Measurements from ENCODE around the gene SORBS1.

Gene SORBS1

GRCh38 chr10:95443636-95444035 is 117.5 kb downstream of the SORBS1 start:
- CTCF ChIA-PET: interaction anchor here (1.1 to 10.1 kb wide), 5 partner anchors 13 to 158 kb away, joined by 3 to 100 read pairs (median 5); no protein-coding TSS in a partner anchor
- Histone ChIP-seq H3K27ac (ENCODE audit: extremely low read depth, low read depth, low read length) (no peak overlapping the region), H3K4me1 (ENCODE audit: control insufficient read depth, insufficient read depth, low read length) (peaks cover 4% of the 10 kb centered on the region; the same call in 1 of the 2 replicates), H3K36me3 (ENCODE audit: control insufficient read depth in 2 of 2, insufficient read depth in 1 of 2, low read length in 2 of 2) (no peaks in the 10 kb centered on the region), H3K4me3 (ENCODE audit: low read depth, low read length) (no peak overlapping the region), H3K9me3 (ENCODE audit: control insufficient read depth, insufficient read depth, low read depth, low read length) (no peaks in the 10 kb centered on the region)
- TF ChIP-seq ZNF837 (tag by site-specific recombination; IDR thresholded peaks at IDR 0.05) (no peak), ZNF660 (tag by site-specific recombination; IDR thresholded peaks at IDR 0.05) (no peak), ZNF133 (tag by site-specific recombination; IDR thresholded peaks at IDR 0.05) (no peak), ZBTB11 (tag by site-specific recombination; conservative IDR thresholded peaks at IDR 0.05; ENCODE audit: low read depth) (no peak), ZNF221 (tag by site-specific recombination; IDR thresholded peaks at IDR 0.05; ENCODE audit: borderline replicate concordance) (no peak), EGR2 (tag by site-specific recombination; IDR thresholded peaks at IDR 0.05; ENCODE audit: low read depth) (no peak), SETDB1 (IDR thresholded peaks at IDR 0.05; ENCODE audit: insufficient read length, low read length) (no peak), ZNF596 (tag by site-specific recombination; IDR thresholded peaks at IDR 0.05) (no peak), ZNF692 (tag by site-specific recombination; IDR thresholded peaks at IDR 0.05) (no peak), ZNF280D (tag by site-specific recombination; IDR thresholded peaks at IDR 0.05) (no peak)
- POLR2A ChIA-PET: no interaction called here

GRCh38 chr10:95442341-95442740 is 118.8 kb downstream of the SORBS1 start:
- POLR2A ChIA-PET: no interaction called here
- Histone ChIP-seq H3K9me3 (ENCODE audit: control insufficient read depth, insufficient read depth, low read depth, low read length) (no peaks in the 10 kb centered on the region), H3K36me3 (ENCODE audit: control insufficient read depth in 2 of 2, insufficient read depth in 1 of 2, low read length in 2 of 2) (no peaks in the 10 kb centered on the region), H3K4me3 (ENCODE audit: low read depth, low read length) (no peak overlapping the region), H3K27ac (ENCODE audit: extremely low read depth, low read depth, low read length) (no peak overlapping the region), H3K4me1 (ENCODE audit: control insufficient read depth, insufficient read depth, low read length) (peaks cover 4% of the 10 kb centered on the region; the same call in 1 of the 2 replicates)
- TF ChIP-seq ZEB2 (tag by site-specific recombination; IDR thresholded peaks at IDR 0.05): no peak
- no peak for TF ChIP-seq HOXD13 (CRISPR knock-in tag; IDR thresholded peaks at IDR 0.05; ENCODE audit: borderline replicate concordance)
- no peak for TF ChIP-seq HIC1 (tag by site-specific recombination; IDR thresholded peaks at IDR 0.05)
- TF ChIP-seq ZNF530 (tag by site-specific recombination; IDR thresholded peaks at IDR 0.05; ENCODE audit: low read depth): no peak
- CTCF ChIA-PET: interaction anchor here (1.2 to 10.1 kb wide), 4 partner anchors 12 to 159 kb away, joined by 4 to 100 read pairs (median 4); no protein-coding TSS in a partner anchor

All from HEK293 (cell line).